Neural cell (in vitro differentiated cells): ENCODE data around the gene TDG. TPM values are rescaled to one million over a fixed set of nuclear protein-coding genes. Genes with fewer than 3 reads are reported as not detected.

ENCODE experiments used
- H2AFZ ChIP-seq: fragments of 200-600, 300-800 bp; sonication (generic), shearing (Covaris generic); 2 replicates; pipeline ENCODE4 v1.6.0; 2014; ENCODE audit warnings: low read depth, mild to moderate bottlenecking, antibody characterized with exemption, low read length, moderate library complexity
- H3F3A ChIP-seq: fragments of 200-600 bp; shearing (Covaris generic); 2 replicates; pipeline ENCODE4 v1.6.1; 2016; ENCODE audit warnings: mild to moderate bottlenecking, moderate library complexity, mixed read lengths, antibody characterized with exemption, low read length; ENCODE audit not compliant: insufficient read depth, poor library complexity, severe bottlenecking
- H3K27ac ChIP-seq: fragments of 200-600, 300-800 bp; sonication (generic), shearing (Covaris generic); 2 replicates; pipeline ENCODE4 v1.5.1; 2014; ENCODE audit warnings: mild to moderate bottlenecking, low read length, moderate library complexity
- H3K27me3 ChIP-seq: fragments of 300-800, 200-600 bp; sonication (generic), shearing (Covaris generic); 2 replicates; pipeline ENCODE4 v1.6.0; 2014; ENCODE audit warnings: mild to moderate bottlenecking, low read depth, low read length, moderate library complexity; ENCODE audit not compliant: insufficient read depth
- H3K36me3 ChIP-seq: fragments of 300-800, 200-600 bp; sonication (generic), shearing (Covaris generic); 2 replicates; pipeline ENCODE4 v1.5.1; 2014; ENCODE audit warnings: mild to moderate bottlenecking, antibody characterized with exemption, low read length, moderate library complexity; ENCODE audit not compliant: insufficient read depth
- H3K4me2 ChIP-seq: fragments of 300-800, 200-600 bp; sonication (generic), shearing (Covaris generic); 2 replicates; pipeline ENCODE4 v1.6.0; 2014; ENCODE audit warnings: mild to moderate bottlenecking, low read length
- H3K4me3 ChIP-seq: fragments of 300-800, 200-600 bp; sonication (generic), shearing (Covaris generic); 2 replicates; pipeline ENCODE4 v1.5.1; 2014; ENCODE audit warnings: mild to moderate bottlenecking, low read length, moderate library complexity
- H3K79me2 ChIP-seq: fragments of 200-600 bp; shearing (Covaris generic); replicated peaks from 2 replicates; pipeline ENCODE4 v1.6.0; 2014; ENCODE audit warnings: mild to moderate bottlenecking, low read length, moderate library complexity; ENCODE audit not compliant: insufficient read depth
- H3K9ac ChIP-seq: fragments of 300-800, 200-600 bp; sonication (generic), shearing (Covaris generic); 2 replicates; pipeline ENCODE4 v1.6.1; 2016; ENCODE audit warnings: mild to moderate bottlenecking, low read length, mixed read lengths
- H3K9me2 ChIP-seq: fragments of 200-600 bp; shearing (Covaris generic); 2 replicates; pipeline ENCODE4 v1.6.1; 2016; ENCODE audit warnings: mild to moderate bottlenecking, low read length, mixed read lengths; ENCODE audit not compliant: insufficient read depth
- H3K9me3 ChIP-seq: fragments of 200-600, 300-800 bp; sonication (generic), shearing (Covaris generic); 2 replicates; pipeline ENCODE4 v1.6.1; 2016; ENCODE audit warnings: mild to moderate bottlenecking, mixed run types, low read length, moderate library complexity, mixed read lengths
- H4K20me1 ChIP-seq: fragments of 200-600 bp; shearing (Covaris generic); 2 replicates; pipeline ENCODE4 v1.6.1; 2016; ENCODE audit warnings: mild to moderate bottlenecking, mixed run types; ENCODE audit not compliant: insufficient read depth
- CTCF ChIP-seq: fragments of 450-650 bp; IDR thresholded peaks from 2 replicates; pipeline ENCODE4 v1.5.1; 2014; ENCODE audit warnings: antibody characterized with exemption, mild to moderate bottlenecking, moderate library complexity; ENCODE audit not compliant: poor library complexity, severe bottlenecking
- EZH2 ChIP-seq: fragments of 200-600, 300-800 bp; shearing (Covaris generic), sonication (generic); IDR thresholded peaks from 2 replicates; pipeline ENCODE4 v1.6.1; 2014; ENCODE audit warnings: antibody characterized with exemption, low read length, borderline replicate concordance, mild to moderate bottlenecking; ENCODE audit not compliant: insufficient read depth, poor library complexity, severe bottlenecking
- MXI1 ChIP-seq: fragments of 450-650 bp; conservative IDR thresholded peaks from 2 replicates; pipeline ENCODE4 v1.6.1; 2014; ENCODE audit warnings: antibody characterized with exemption, mild to moderate bottlenecking; ENCODE audit not compliant: poor library complexity, severe bottlenecking
- POLR2AphosphoS5 ChIP-seq: IDR thresholded peaks from 2 replicates; pipeline ENCODE4 v1.6.1; 2012
- RAD21 ChIP-seq: fragments of 450-650 bp; conservative IDR thresholded peaks from 2 replicates; pipeline ENCODE4 v1.6.1; 2014; ENCODE audit warnings: antibody characterized with exemption, mild to moderate bottlenecking, moderate library complexity
- SMC3 ChIP-seq: fragments of 450-650 bp; conservative IDR thresholded peaks from 2 replicates; pipeline ENCODE4 v1.6.1; 2014; ENCODE audit warnings: antibody characterized with exemption, mild to moderate bottlenecking, moderate library complexity; ENCODE audit not compliant: poor library complexity
- TAF1 ChIP-seq: IDR thresholded peaks from 2 replicates; pipeline ENCODE4 v1.6.1; 2012; ENCODE audit warnings: low read depth
- polyA plus RNA-seq: library from polyadenylated mRNA; depleted of rRNA; stranded (reverse); fragments of >200 nt; gene quantifications from 2 replicates; pipeline ENCODE4 v1.2.3, GENCODE V29; 2014

Gene TDG
- polyA plus RNA-seq, 1 donor from 2014 or later = 128 TPM

- no peaks in the 10 kb centered on the region for H4K20me1 ChIP-seq
- H3K27me3 ChIP-seq = no peaks in the 10 kb centered on the region
- H3K36me3 ChIP-seq = peaks cover under 1% of the 10 kb centered on the region
- H3K27ac ChIP-seq = no peak overlapping the region
- H3K9me2 ChIP-seq = no peaks in the 10 kb centered on the region
- H3K9ac ChIP-seq = no peak overlapping the region
- H3K4me3 ChIP-seq = peak overlapping the region; percentile 95
- H3K9me3 ChIP-seq = no peaks in the 10 kb centered on the region
- TF ChIP-seq CTCF = no peak
- no peak for TF ChIP-seq TAF1
- no peak for TF ChIP-seq POLR2AphosphoS5
- TF ChIP-seq EZH2 = no peak
- no peak for TF ChIP-seq SMC3
- TF ChIP-seq RAD21 = no peak
- no peaks in the 10 kb centered on the region for H3F3A ChIP-seq
- H3K79me2 ChIP-seq = peaks cover 48% of the 10 kb centered on the region
- no peak overlapping the region for H3K4me2 ChIP-seq
- no peak overlapping the region for H2AFZ ChIP-seq
Observed at GRCh38 chr12:103933237-103933636, 32.4 kb upstream of the TDG start.

- H3K9ac ChIP-seq = no peak overlapping the region
- H3K9me3 ChIP-seq = no peaks in the 10 kb centered on the region
- H3K79me2 ChIP-seq = peaks cover 33% of the 10 kb centered on the region
- no peaks in the 10 kb centered on the region for H3K27me3 ChIP-seq
- H2AFZ ChIP-seq = no peak overlapping the region
- H4K20me1 ChIP-seq = no peaks in the 10 kb centered on the region
- no peak overlapping the region for H3K4me2 ChIP-seq
- H3F3A ChIP-seq = no peaks in the 10 kb centered on the region
- H3K27ac ChIP-seq = no peak overlapping the region
- TF ChIP-seq MXI1 (no peak), EZH2 (no peak), CTCF (no peak)
- H3K9me2 ChIP-seq = no peaks in the 10 kb centered on the region
- H3K36me3 ChIP-seq = peaks cover 16% of the 10 kb centered on the region
- H3K4me3 ChIP-seq = no peak overlapping the region
Observed at GRCh38 chr12:103936679-103937078, 29.0 kb upstream of the TDG start.

GRCh38 chr12:103944964-103945363, 20.7 kb upstream of the TDG start:
- no peaks in the 10 kb centered on the region for H4K20me1 ChIP-seq
- H3K4me3 ChIP-seq = no peak overlapping the region
- no peaks in the 10 kb centered on the region for H3K27me3 ChIP-seq
- peaks cover 34% of the 10 kb centered on the region for H3K36me3 ChIP-seq
- TF ChIP-seq EZH2 (no peak), TAF1 (no peak), RAD21 (no peak), CTCF (no peak)
- H3K27ac ChIP-seq = no peak overlapping the region
- no peaks in the 10 kb centered on the region for H3K9me2 ChIP-seq
- no peaks in the 10 kb centered on the region for H3K9me3 ChIP-seq
- no peak overlapping the region for H2AFZ ChIP-seq
- H3F3A ChIP-seq = no peaks in the 10 kb centered on the region
- H3K4me2 ChIP-seq = no peak overlapping the region
- H3K79me2 ChIP-seq = no peaks in the 10 kb centered on the region
- H3K9ac ChIP-seq = no peak overlapping the region
